Dendritic cell treated with granulocyte-macrophage colony-stimulating factor and Interleukin-4, amounts not matched to agents 40 ng/mL and 50 ng/mL, for 4 days (primary cell): ENCODE measurements around the gene ST6GALNAC5.
"Not testable (repeated sequence)": the region's sequence is repeated elsewhere in the genome, so short reads cannot be mapped to it uniquely, and the experiment has no call there.

Experiments used
- H3K27ac Mint-ChIP-seq: one replicate; pipeline ENCODE4 v1.8.0; 2022; ENCODE audit warnings: mild to moderate bottlenecking, mixed read lengths
- H3K27me3 Mint-ChIP-seq: one replicate; pipeline ENCODE4 v1.8.0; 2022; ENCODE audit warnings: mild to moderate bottlenecking, mixed read lengths
- H3K36me3 Mint-ChIP-seq: one replicate; pipeline ENCODE4 v1.8.0; 2022; ENCODE audit warnings: low read depth, mixed read lengths
- H3K4me1 Mint-ChIP-seq: one replicate; pipeline ENCODE4 v1.8.0; 2022; ENCODE audit warnings: low read depth, mixed read lengths
- H3K4me3 Mint-ChIP-seq: one replicate; pipeline ENCODE4 v1.8.0; 2022; ENCODE audit warnings: mild to moderate bottlenecking, moderate library complexity, mixed read lengths
- H3K9me3 Mint-ChIP-seq: one replicate; pipeline ENCODE4 v1.8.0; 2022; ENCODE audit warnings: mixed read lengths
- intact Hi-C: fragments of 100-400 bp; cut with micrococcal nuclease; formaldehyde crosslinking; loops from one replicate; pipeline ENCODE4 v1.15.0; 2022

The ST6GALNAC5 gene

GRCh38 chr1:76876655-76877395 is 9.5 kb downstream of the ST6GALNAC5 start:
- Mint-ChIP-seq H3K4me3 (no peak overlapping the region), H3K9me3 (peaks cover 8% of the 10 kb centered on the region)
- intact Hi-C loops: no loop called here

DNA sequence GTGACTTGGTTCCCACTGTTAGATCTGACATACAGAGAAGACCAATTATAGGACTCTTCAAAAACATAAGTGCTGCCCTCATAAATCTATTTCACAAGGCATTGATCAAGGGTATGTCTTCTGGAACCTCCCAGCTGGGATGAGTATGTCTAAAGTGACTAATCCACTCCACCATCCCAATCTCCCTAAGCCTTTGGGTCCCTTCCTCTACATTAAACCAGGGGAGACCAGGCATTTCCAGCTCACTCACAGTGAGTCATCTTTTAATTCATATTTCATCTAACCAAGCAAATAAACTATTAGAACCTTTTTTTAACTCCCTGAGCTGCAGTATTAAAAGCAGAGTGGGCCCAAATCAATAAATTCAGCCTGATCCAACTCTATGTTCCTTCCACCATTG is 11.7 kb downstream of the ST6GALNAC5 start:
- H3K4me1 Mint-ChIP-seq, intact Hi-C loops, H3K4me3 Mint-ChIP-seq, H3K36me3 Mint-ChIP-seq, H3K27ac Mint-ChIP-seq, H3K9me3 Mint-ChIP-seq, H3K27me3 Mint-ChIP-seq: not testable (repeated sequence)

More at GRCh38 chr1:76876655-76877395, 9.5 kb downstream of the ST6GALNAC5 start:
- Mint-ChIP-seq H3K4me1 (peaks cover 4% of the 10 kb centered on the region), H3K27me3 (peaks cover 6% of the 10 kb centered on the region), H3K27ac (no peak overlapping the region), H3K36me3 (no peaks in the 10 kb centered on the region)

DNA sequence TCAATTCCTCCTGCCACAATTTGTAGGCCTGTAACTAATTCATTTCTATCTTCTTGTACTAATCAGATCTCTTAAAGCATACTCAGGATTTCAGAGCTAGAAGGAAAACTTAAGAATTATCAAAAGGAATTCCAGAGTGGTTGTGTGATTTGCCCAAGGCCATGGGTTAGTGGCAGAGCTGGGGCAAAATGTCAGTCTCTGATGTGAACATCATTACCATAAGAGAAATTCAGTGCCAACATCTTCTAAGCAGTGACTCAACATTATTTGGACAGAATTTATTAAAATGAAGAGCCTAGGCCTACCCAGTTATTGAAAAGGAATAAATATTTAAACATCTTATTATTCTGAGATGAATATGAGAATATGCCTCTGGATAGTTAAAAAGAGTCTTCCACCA is 14.5 kb downstream of the ST6GALNAC5 start:
- peaks cover 2% of the 10 kb centered on the region for H3K27me3 Mint-ChIP-seq
- H3K9me3 Mint-ChIP-seq: no peaks in the 10 kb centered on the region
- H3K27ac Mint-ChIP-seq: no peak overlapping the region
- no peak overlapping the region for H3K4me3 Mint-ChIP-seq
- no peaks in the 10 kb centered on the region for H3K36me3 Mint-ChIP-seq
- no peaks in the 10 kb centered on the region for H3K4me1 Mint-ChIP-seq
- intact Hi-C loops: no loop called here

- H3K27ac Mint-ChIP-seq: no peak overlapping the region
- peaks cover 20% of the 10 kb centered on the region for H3K4me1 Mint-ChIP-seq
- H3K4me3 Mint-ChIP-seq: no peak overlapping the region
- no peaks in the 10 kb centered on the region for H3K27me3 Mint-ChIP-seq
- H3K36me3 Mint-ChIP-seq: no peaks in the 10 kb centered on the region
- no peaks in the 10 kb centered on the region for H3K9me3 Mint-ChIP-seq
- intact Hi-C loops: no loop called here
Measured at GRCh38 chr1:76891931-76892622, 24.8 kb downstream of the ST6GALNAC5 start.

- Mint-ChIP-seq H3K4me3 (no peak overlapping the region), H3K4me1 (peaks cover 20% of the 10 kb centered on the region), H3K36me3 (no peaks in the 10 kb centered on the region), H3K27ac (no peak overlapping the region), H3K27me3 (no peaks in the 10 kb centered on the region), H3K9me3 (no peaks in the 10 kb centered on the region)
- intact Hi-C loops: no loop called here
Measured at GRCh38 chr1:76892675-76893074, 25.4 kb downstream of the ST6GALNAC5 start.

DNA sequence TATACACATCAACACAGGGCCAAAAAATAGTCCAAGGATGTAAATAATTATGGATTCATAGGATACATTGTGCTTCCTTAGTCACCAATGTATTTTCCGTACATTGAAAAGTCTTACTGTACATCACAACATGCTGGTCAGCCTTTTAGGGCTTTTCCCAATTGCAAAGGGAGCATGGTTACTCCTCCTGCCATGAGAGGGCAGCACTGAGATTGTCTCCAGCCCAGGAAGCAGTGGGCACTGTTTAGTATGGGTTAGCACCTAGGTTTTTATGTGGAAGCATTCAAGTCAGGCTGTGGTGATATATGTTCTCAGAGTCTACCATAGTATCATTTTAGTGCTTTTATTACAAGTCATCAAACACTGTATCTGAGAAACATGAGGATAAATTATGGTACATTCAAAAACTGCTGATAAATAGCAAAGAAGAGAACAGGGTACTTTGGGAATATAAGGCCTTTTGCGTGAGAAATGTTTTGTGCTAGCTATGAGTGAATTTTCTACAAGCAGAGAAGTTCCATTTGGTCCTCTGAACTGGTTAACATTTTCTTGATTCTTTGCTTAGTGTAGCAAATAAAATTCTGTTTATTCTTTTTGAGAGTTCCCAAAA is 34.0 kb downstream of the ST6GALNAC5 start:
- H3K9me3 Mint-ChIP-seq: no peaks in the 10 kb centered on the region
- H3K36me3 Mint-ChIP-seq: no peaks in the 10 kb centered on the region
- H3K27me3 Mint-ChIP-seq: no peaks in the 10 kb centered on the region
- H3K27ac Mint-ChIP-seq: no peak overlapping the region
- intact Hi-C loops: loop anchor here (5.0 kb wide), 1 partner anchor 221 kb away; no protein-coding TSS in a partner anchor
- H3K4me1 Mint-ChIP-seq: peaks cover 14% of the 10 kb centered on the region
- no peak overlapping the region for H3K4me3 Mint-ChIP-seq

- intact Hi-C loops: no loop called here
- no peak overlapping the region for H3K27ac Mint-ChIP-seq
- no peaks in the 10 kb centered on the region for H3K27me3 Mint-ChIP-seq
- no peaks in the 10 kb centered on the region for H3K9me3 Mint-ChIP-seq
- no peaks in the 10 kb centered on the region for H3K36me3 Mint-ChIP-seq
- H3K4me3 Mint-ChIP-seq: no peak overlapping the region
- H3K4me1 Mint-ChIP-seq: peaks cover 26% of the 10 kb centered on the region
Measured at GRCh38 chr1:76905876-76906595, 38.8 kb downstream of the ST6GALNAC5 start.

GRCh38 chr1:76909311-76909710 is 42.0 kb downstream of the ST6GALNAC5 start:
- Mint-ChIP-seq H3K27me3 (peaks cover 2% of the 10 kb centered on the region), H3K27ac (no peak overlapping the region)
- intact Hi-C loops: no loop called here

DNA sequence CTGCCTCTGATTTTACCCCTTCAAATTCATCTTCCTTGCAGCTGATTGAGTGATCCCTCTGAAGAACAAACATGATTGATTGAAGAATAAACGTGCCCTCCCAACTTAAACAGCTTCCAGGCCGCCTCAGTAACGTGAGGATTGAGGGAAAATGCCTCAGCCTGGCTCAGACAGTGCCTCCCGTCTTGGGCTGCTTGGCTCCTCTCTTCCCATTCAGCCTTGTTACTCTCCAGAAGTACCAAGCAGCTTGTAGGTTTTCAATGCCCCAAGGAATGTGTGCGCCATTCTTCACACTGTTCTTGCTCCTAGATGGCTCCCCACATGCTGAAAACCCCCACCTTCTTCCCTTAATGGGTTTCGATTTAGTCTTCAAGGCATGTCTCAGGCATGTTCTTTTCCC is 51.8 kb downstream of the ST6GALNAC5 start:
- intact Hi-C loops: no loop called here
- H3K27ac Mint-ChIP-seq: no peak overlapping the region
- no peaks in the 10 kb centered on the region for H3K4me1 Mint-ChIP-seq
- no peak overlapping the region for H3K4me3 Mint-ChIP-seq
- peaks cover 6% of the 10 kb centered on the region for H3K27me3 Mint-ChIP-seq
- no peaks in the 10 kb centered on the region for H3K9me3 Mint-ChIP-seq
- no peaks in the 10 kb centered on the region for H3K36me3 Mint-ChIP-seq

More at GRCh38 chr1:76909311-76909710, 42.0 kb downstream of the ST6GALNAC5 start:
- H3K36me3 Mint-ChIP-seq: no peaks in the 10 kb centered on the region
- H3K4me1 Mint-ChIP-seq: peaks cover 33% of the 10 kb centered on the region
- H3K4me3 Mint-ChIP-seq: no peak overlapping the region
- H3K9me3 Mint-ChIP-seq: no peaks in the 10 kb centered on the region

DNA sequence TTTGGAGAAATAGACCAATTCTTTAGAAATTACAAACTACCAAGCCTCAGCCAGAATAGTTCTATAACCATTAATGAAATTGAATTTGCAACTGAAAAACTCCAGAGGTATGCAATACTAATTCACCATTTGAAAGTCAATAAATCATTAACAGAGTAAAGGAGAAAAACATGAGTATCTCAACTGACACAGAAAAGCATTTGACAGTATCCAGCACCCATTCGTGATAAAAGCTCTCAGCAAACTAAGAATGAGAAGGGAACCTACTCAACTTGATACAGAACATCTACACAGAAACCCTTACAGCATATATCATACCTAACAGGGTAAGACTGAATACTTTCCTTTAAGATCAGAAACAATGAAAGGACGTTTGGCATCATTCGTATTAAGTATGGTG is 54.3 kb downstream of the ST6GALNAC5 start:
- no peak overlapping the region for H3K27ac Mint-ChIP-seq
- no peak overlapping the region for H3K4me3 Mint-ChIP-seq
- no peaks in the 10 kb centered on the region for H3K4me1 Mint-ChIP-seq
- intact Hi-C loops: no loop called here
- peaks cover 6% of the 10 kb centered on the region for H3K27me3 Mint-ChIP-seq
- H3K36me3 Mint-ChIP-seq: no peaks in the 10 kb centered on the region
- no peaks in the 10 kb centered on the region for H3K9me3 Mint-ChIP-seq

DNA sequence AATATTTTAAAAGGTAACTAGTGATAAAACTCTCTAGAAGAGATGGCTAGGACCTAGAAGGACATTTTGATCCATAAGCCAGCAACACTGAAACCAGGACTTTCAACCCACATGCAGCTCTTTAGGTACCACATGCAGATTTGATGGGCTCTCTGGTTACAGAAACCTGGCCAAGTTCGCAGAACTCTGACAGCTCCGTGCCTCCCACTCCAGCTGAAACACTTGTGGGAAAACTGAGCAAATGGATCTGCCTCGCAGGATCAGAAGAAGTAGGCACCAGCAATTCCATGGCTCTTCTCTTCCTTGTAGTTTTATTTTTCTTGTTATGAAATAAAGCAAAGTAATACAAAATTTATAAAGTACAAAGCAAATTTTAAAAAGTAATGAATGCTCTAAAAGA is 58.5 kb downstream of the ST6GALNAC5 start:
- no peaks in the 10 kb centered on the region for H3K9me3 Mint-ChIP-seq
- H3K27me3 Mint-ChIP-seq: peaks cover 5% of the 10 kb centered on the region
- no peaks in the 10 kb centered on the region for H3K36me3 Mint-ChIP-seq
- intact Hi-C loops: no loop called here
- no peaks in the 10 kb centered on the region for H3K4me1 Mint-ChIP-seq
- no peak overlapping the region for H3K27ac Mint-ChIP-seq
- H3K4me3 Mint-ChIP-seq: no peak overlapping the region

DNA sequence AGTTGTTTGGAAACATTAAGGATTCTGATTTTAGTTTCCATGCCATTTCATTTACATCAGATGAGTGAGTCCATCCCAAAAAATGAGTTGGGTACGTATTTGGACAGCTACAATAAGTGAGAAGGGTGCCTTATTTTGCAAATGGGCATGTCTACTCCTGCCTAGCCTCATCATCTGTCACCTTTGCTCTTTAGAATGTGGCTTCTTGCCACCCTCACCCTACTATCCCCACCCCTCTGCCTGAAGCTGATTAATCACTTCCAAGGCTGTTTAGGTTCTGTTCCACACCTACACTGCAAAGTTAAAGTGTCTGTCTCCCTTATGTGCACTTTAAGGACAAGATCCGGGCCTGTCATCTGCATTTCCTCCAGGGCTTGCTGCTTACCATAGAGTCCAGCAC is 61.2 kb downstream of the ST6GALNAC5 start:
- Mint-ChIP-seq H3K9me3 (peaks cover 9% of the 10 kb centered on the region), H3K4me1 (no peaks in the 10 kb centered on the region), H3K27ac (no peak overlapping the region), H3K36me3 (no peaks in the 10 kb centered on the region), H3K27me3 (no peaks in the 10 kb centered on the region), H3K4me3 (no peak overlapping the region)
- intact Hi-C loops: no loop called here

DNA sequence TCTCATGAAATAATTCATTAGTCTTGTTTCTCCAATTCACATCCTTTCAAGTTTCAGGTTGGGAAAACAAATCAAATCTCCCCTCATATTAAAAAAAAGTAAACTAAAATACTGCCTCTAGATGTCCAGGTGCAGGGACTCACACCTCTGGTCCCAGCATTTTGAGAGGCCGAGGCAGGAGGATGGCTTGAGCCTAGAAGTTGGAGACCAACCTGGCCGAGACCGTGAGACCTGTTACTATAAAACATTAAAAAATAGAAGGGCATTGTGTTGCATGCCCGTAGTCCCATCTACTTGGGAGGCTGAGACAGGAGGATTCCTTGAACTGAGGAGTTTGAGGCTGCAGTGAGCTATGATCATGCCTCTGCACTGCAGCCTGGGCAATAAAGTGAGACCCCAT is 61.9 kb downstream of the ST6GALNAC5 start:
- Mint-ChIP-seq H3K27me3 (no peaks in the 10 kb centered on the region), H3K4me3 (no peak overlapping the region), H3K9me3 (peaks cover 9% of the 10 kb centered on the region), H3K27ac (no peak overlapping the region), H3K4me1 (no peaks in the 10 kb centered on the region), H3K36me3 (no peaks in the 10 kb centered on the region)
- intact Hi-C loops: no loop called here
